WI38 (cell line): ENCODE data around the gene ZC3H7A.

ENCODE experiments used
- H3K4me3 ChIP-seq: 2 replicates; pipeline ENCODE4 v1.5.1; 2011; ENCODE audit warnings: low read depth, mild to moderate bottlenecking, control low read depth, low read length
- TF ChIP-seq, protein P1 (sequence below): IDR thresholded peaks from 2 replicates; pipeline ENCODE4 v1.5.1; 2012; ENCODE audit warnings: low read depth, mild to moderate bottlenecking, control low read depth, low read length

Gene ZC3H7A

DNA sequence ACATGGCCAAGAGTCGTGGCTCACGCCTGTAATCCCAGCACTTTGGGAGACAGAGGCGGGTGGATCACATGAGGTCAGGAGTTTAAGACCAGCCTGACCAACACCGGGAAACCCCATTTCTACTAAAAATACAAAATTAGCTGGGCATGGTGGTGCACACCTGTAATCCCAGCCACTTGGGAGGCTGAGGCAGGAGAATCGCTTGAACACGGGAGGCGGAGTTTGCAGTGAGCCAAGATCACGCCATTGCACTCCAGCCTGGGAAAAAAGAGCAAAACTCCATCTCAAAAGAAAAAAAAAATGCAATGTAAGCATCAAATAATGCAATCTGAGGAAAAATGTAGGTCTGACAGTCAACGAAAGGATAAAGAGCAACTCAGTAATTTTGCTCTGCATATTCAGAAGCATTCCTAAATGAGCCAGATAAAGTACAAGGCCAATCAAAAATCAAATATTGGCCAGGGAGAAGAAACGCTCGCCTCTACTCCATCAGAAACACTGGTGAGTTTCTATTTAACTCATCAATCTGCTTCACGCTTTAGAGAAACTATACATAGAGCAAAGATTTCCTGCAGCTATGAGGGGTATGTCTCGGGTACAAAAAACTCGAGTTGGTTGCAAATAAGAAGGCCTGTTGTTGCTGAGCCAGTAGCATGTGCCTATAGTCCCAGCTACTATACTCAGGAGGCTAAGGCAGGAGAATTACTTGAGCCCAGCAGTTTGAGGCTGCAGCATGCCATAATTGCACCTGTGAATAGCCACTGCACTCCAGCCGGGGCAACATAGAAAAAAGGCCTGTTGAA lies 58.1 kb downstream of the ZC3H7A start:
- TF ChIP-seq, protein P1, sequence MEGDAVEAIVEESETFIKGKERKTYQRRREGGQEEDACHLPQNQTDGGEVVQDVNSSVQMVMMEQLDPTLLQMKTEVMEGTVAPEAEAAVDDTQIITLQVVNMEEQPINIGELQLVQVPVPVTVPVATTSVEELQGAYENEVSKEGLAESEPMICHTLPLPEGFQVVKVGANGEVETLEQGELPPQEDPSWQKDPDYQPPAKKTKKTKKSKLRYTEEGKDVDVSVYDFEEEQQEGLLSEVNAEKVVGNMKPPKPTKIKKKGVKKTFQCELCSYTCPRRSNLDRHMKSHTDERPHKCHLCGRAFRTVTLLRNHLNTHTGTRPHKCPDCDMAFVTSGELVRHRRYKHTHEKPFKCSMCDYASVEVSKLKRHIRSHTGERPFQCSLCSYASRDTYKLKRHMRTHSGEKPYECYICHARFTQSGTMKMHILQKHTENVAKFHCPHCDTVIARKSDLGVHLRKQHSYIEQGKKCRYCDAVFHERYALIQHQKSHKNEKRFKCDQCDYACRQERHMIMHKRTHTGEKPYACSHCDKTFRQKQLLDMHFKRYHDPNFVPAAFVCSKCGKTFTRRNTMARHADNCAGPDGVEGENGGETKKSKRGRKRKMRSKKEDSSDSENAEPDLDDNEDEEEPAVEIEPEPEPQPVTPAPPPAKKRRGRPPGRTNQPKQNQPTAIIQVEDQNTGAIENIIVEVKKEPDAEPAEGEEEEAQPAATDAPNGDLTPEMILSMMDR, result no peak

DNA sequence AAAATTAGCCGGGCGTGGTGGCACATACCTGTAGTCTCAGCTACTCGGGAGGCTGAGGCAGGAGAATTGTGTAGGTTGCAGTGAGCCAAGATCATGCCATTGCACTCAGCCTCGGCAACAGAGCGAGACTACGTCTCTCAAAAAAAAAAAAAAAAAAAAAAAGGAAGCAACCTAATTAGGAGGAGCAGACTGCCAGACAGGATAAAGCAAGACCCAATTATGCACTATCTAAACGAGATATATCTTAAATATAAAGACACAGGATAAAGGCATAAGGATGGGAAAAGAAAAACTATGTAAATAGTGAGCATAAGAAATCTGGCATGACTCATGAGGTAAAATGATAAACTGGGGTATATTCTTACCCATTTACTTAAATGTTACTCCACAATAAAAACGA lies 59.3 kb downstream of the ZC3H7A start:
- H3K4me3 ChIP-seq, result no peak overlapping the region
- TF ChIP-seq, protein P1, result no peak

More for the DNA sequence above, 58.1 kb downstream of the ZC3H7A start:
- H3K4me3 ChIP-seq, result no peak overlapping the region

DNA sequence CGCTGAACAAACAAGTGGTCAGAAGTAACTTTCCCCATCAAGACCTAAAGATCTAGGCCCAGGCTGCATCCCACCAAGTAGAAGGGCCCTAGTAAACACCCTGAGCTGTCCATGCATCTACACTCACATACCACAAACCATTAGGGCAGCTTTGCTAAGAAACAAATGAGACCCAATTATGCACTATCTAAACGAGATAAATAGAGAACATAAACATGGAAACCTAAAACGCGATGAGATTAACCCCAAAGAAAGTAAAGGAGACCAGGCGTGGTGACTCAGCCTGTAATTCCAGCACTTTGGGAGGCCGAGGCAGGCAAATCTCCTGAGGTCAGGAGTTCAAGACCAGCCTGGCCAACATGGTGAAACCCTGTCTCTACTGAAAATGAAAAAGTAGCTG lies 60.2 kb downstream of the ZC3H7A start:
- no peak overlapping the region for H3K4me3 ChIP-seq
- TF ChIP-seq, protein P1, result no peak

DNA sequence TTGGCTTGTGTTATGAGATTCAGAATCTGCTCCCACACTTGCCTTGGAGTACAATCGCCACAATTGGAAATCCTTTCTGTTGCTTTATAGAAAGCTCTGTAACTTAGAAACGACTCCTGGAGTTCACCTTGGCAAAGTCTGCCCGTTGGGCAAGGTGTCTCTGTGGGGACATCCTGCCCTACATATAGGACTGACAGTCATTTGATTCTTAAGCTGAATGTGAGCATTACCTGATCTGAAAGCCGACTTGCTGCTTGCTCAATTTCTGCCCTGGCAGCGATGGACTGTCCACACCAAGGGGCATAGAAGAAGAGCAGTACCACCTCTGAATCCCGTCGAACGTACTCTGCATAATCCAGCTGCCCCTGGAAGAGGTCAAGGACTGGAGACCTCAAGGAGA lies 61.3 kb downstream of the ZC3H7A start:
- H3K4me3 ChIP-seq, result no peak overlapping the region
- TF ChIP-seq, protein P1, result no peak

DNA sequence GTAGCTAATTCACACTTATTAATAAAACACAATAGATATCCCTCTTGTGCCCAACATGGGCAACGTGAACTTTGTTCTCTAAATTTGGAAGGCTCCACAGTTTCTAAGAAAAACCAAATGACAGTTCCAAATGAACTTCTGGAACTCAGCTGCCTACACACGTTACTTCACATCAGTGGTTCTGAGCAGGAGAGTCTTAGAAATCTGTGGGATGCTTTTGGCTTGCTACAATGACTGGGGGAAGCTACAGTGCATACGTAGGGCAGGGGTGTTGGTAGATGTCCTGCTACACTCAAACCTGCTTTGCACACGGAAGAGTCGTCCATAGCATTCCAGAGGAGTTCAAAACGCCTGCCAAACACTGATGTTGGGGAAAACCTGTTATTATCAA lies 62.4 kb downstream of the ZC3H7A start:
- TF ChIP-seq, protein P1, result no peak
- no peak overlapping the region for H3K4me3 ChIP-seq

DNA sequence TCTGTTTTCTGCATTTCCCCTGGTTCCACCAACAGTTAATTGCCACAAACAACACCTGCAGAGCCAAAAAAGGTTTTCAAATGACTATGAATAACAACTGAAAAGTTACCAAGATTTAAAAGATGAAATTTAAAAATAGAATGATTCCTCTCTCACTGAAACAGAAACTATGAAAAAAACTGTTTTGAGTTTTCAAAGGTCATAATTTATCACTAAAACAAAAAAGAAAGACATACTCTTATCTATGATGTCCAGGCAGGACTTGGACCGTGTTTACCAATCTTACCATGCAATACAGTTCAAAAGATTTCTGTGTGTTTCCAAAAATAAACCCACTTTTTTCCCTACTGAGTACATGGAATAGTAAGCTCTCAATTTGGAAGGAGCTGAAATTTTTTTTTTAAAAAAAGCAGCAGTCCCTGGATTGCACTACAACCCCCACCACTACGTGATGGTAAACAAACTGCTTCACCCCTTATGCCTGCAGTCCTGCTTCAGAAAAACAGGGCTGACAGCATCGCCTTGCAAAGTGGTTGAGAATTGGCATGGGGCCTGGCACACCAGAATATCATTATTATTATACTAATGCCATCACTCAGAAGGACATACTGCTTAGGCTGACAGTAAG lies 62.9 kb downstream of the ZC3H7A start:
- TF ChIP-seq, protein P1, result no peak
- H3K4me3 ChIP-seq, result no peak overlapping the region

DNA sequence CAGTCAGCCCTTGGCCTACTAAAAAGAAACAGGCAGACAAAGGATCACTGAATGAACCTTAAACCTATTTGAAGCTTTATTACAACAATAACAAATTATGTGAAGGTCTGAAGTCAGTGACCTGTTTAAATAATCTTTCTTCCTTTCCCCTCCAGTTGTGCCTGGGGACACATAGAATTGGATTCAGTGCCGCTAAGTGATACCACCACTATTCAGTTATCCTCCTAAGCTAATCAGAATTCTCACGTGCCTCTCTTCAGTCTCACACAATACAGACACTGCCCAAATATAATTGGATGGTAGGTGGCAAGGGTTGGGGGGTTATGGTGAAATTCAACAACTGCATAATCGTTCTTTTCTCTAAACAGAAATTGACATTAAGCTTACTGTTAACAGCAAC lies 65.8 kb downstream of the ZC3H7A start:
- TF ChIP-seq, protein P1, result no peak
- H3K4me3 ChIP-seq, result no peak overlapping the region
